HL-60 (cell line): ENCODE measurements around the gene IL4R.

ENCODE experiments used
- DNase-seq, 2 experiments: peaks; one replicate each; pipeline ENCODE4 v3.0.0-alpha.2; 2010 to 2020; ENCODE audit warnings: low read depth in 1 of 2, low spot score in 1 of 2
- H3K27ac ChIP-seq: fragments of 250-450 bp; sonication (Bioruptor Pico); replicated peaks from 2 replicates; pipeline ENCODE4 v1.5.1; 2020; ENCODE audit warnings: mild to moderate bottlenecking, moderate library complexity
- H3K27me3 ChIP-seq: fragments of 250-450 bp; sonication (Bioruptor Pico); 2 replicates; pipeline ENCODE4 v1.5.1; 2021; ENCODE audit warnings: mild to moderate bottlenecking, moderate library complexity; ENCODE audit not compliant: insufficient read depth, poor library complexity, severe bottlenecking
- H3K4me3 ChIP-seq: replicated peaks from 2 replicates; pipeline ENCODE4 v1.5.1; 2011; ENCODE audit warnings: mild to moderate bottlenecking, control low read depth, low read length; ENCODE audit not compliant: insufficient read depth
- CTCF ChIP-seq: IDR thresholded peaks from one replicate; pipeline ENCODE4 v1.5.1; 2011; ENCODE audit warnings: low read length, control low read depth, inconsistent platforms; ENCODE audit not compliant: insufficient read depth
- GABPA ChIP-seq: IDR thresholded peaks from 2 replicates; pipeline ENCODE4 v1.6.1; 2012; ENCODE audit warnings: low read depth
- POLR2AphosphoS5 ChIP-seq: IDR thresholded peaks from 2 replicates; pipeline ENCODE4 v1.6.1; 2012; ENCODE audit warnings: low read depth
- SPI1 ChIP-seq: IDR thresholded peaks from 2 replicates; pipeline ENCODE4 v1.6.1; 2012; ENCODE audit warnings: low read depth, mild to moderate bottlenecking, borderline replicate concordance
- TF ChIP-seq, protein P1 (sequence below): IDR thresholded peaks from 2 replicates; pipeline ENCODE4 v1.6.1; 2012; ENCODE audit warnings: low read depth; ENCODE audit not compliant: insufficient replicate concordance

IL4R gene

GRCh38 chr16:27364493-27365141 is 50.8 kb downstream of the IL4R start:
- DNase-seq: no peak
- Histone ChIP-seq H3K27ac (no peak overlapping the region), H3K4me3 (no peak overlapping the region), H3K27me3 (no peaks in the 10 kb centered on the region)
- TF ChIP-seq, protein P1, sequence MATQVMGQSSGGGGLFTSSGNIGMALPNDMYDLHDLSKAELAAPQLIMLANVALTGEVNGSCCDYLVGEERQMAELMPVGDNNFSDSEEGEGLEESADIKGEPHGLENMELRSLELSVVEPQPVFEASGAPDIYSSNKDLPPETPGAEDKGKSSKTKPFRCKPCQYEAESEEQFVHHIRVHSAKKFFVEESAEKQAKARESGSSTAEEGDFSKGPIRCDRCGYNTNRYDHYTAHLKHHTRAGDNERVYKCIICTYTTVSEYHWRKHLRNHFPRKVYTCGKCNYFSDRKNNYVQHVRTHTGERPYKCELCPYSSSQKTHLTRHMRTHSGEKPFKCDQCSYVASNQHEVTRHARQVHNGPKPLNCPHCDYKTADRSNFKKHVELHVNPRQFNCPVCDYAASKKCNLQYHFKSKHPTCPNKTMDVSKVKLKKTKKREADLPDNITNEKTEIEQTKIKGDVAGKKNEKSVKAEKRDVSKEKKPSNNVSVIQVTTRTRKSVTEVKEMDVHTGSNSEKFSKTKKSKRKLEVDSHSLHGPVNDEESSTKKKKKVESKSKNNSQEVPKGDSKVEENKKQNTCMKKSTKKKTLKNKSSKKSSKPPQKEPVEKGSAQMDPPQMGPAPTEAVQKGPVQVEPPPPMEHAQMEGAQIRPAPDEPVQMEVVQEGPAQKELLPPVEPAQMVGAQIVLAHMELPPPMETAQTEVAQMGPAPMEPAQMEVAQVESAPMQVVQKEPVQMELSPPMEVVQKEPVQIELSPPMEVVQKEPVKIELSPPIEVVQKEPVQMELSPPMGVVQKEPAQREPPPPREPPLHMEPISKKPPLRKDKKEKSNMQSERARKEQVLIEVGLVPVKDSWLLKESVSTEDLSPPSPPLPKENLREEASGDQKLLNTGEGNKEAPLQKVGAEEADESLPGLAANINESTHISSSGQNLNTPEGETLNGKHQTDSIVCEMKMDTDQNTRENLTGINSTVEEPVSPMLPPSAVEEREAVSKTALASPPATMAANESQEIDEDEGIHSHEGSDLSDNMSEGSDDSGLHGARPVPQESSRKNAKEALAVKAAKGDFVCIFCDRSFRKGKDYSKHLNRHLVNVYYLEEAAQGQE: no peak
- no peak for TF ChIP-seq CTCF
- no peak for TF ChIP-seq POLR2AphosphoS5
- no peak for TF ChIP-seq SPI1
- TF ChIP-seq GABPA: no peak

DNA sequence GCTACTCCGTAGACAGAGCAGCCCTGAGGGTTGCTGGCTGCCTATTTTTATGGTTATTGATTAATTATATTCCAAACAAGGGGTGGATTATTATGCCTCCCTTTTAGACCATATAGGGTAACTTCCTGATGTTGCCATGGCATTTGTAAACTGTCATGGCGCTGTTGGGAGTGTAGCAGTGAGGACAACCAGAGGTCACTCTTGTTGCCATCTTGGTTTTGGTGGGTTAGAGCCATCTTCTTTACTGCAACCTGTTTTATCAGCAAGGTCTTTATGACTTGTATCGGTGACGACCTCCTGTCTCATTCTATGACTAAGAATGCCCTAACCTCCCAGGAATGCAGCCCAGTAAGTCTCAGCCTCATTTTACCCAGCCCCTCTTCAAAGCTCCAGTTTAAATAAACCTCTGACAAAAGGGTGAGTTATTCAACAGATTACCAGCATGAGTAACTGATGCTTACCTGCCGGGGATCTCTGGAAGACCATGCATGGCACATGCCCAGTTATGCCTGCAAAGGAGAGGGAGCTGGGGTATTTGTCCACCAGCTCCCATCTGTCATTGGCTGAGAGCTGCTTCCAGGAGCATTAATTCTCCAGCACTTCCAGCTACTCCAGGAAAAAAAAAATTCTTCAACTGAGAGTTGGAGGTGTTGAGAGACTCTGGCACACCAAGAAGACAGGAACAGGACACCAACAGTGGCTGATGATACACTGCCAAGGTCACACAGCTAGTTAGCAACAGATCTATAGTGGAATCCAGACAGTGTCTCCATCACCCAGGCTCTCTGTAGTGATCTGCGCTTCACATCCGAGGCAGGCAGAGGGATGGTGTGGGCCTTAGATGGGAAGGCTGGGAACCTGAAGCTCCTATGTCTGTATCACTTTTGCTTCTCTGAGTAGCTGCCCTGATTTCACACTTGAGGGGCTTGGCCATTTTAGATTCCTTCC is 51.6 kb downstream of the IL4R start:
- DNase-seq: no peak
- H3K27ac ChIP-seq: no peak overlapping the region
- TF ChIP-seq SPI1: no peak
- no peak for TF ChIP-seq POLR2AphosphoS5
- TF ChIP-seq, protein P1: no peak
- TF ChIP-seq CTCF: no peak
- TF ChIP-seq GABPA: no peak
- H3K27me3 ChIP-seq: no peaks in the 10 kb centered on the region
- no peak overlapping the region for H3K4me3 ChIP-seq

- Histone ChIP-seq H3K4me3 (no peak overlapping the region), H3K27me3 (no peaks in the 10 kb centered on the region), H3K27ac (peak overlapping the region; percentile 50)
- no peak for DNase-seq
- no peak for TF ChIP-seq POLR2AphosphoS5
- TF ChIP-seq CTCF: no peak
- TF ChIP-seq SPI1: no peak
- TF ChIP-seq, protein P1: no peak
Measured at GRCh38 chr16:27366687-27367460, 53.1 kb downstream of the IL4R start.
